GM12892 (cell line): ENCODE results near the gene MFSD6.

Source experiments
- POLR2A ChIP-seq: IDR thresholded peaks from 2 replicates; pipeline ENCODE4 v1.6.1; 2011; ENCODE audit warnings: low read depth, low read length, control low read depth
- POLR2AphosphoS5 ChIP-seq: IDR thresholded peaks from 2 replicates; pipeline ENCODE4 v1.6.1; 2011; ENCODE audit warnings: low read depth, low read length, control low read depth
- TAF1 ChIP-seq: IDR thresholded peaks from 2 replicates; pipeline ENCODE4 v1.6.1; 2011; ENCODE audit warnings: low read depth, mild to moderate bottlenecking, control low read depth, low read length, borderline replicate concordance

DNA sequence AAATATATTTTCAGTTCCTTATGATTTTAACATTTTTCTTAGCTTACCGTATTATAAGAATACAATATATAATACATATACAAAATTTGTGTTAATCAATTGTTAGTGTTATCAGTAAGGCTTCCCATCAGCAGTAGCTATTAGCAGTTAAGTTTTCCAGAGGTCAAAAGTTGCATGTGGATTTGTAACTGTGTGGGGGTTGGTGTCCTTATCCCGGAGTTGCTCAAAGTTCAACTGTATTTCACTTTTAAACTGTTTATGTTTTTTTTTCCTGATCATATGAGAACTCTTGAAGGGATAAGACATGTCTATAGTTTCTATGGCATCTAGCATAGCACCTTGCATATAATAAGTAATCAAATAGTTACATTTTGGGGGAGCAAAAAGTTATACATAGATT lies 11.9 kb upstream of the MFSD6 start:
- TF ChIP-seq POLR2AphosphoS5 = no peak
- no peak for TF ChIP-seq POLR2A
- no peak for TF ChIP-seq TAF1
